Mesenchymal stem cell (in vitro differentiated cells and primary cell): ENCODE data around the gene ROR2.

Experiments
- DNase-seq: peaks from one replicate; pipeline ENCODE4 v3.0.0-alpha.2; 2013
- H2AFZ ChIP-seq: one replicate; pipeline ENCODE4 v1.6.1; 2013; ENCODE audit warnings: low read depth, mild to moderate bottlenecking, control low read depth, inconsistent platforms, low read length, moderate library complexity
- H2AK5ac ChIP-seq: 2 replicates; pipeline ENCODE4 v1.6.1; 2013; ENCODE audit warnings: low read length, moderate library complexity, mild to moderate bottlenecking, inconsistent platforms; ENCODE audit not compliant: severe bottlenecking
- H2BK120ac ChIP-seq: one replicate; pipeline ENCODE4 v1.6.1; 2013; ENCODE audit warnings: low read depth, mild to moderate bottlenecking, inconsistent platforms, low read length, moderate library complexity
- H2BK12ac ChIP-seq, 2 experiments: one replicate each; pipeline ENCODE4 v1.6.1; 2013; ENCODE audit warnings: inconsistent platforms in 2 of 2, low read length in 2 of 2, mild to moderate bottlenecking in 2 of 2, moderate library complexity in 2 of 2, control low read depth in 1 of 2
- H2BK15ac ChIP-seq: one replicate; pipeline ENCODE4 v1.6.1; 2013; ENCODE audit warnings: mild to moderate bottlenecking, low read depth, inconsistent platforms; ENCODE audit not compliant: poor library complexity, severe bottlenecking
- H2BK5ac ChIP-seq: 2 replicates; pipeline ENCODE4 v1.6.1; 2013; ENCODE audit warnings: low read depth, mild to moderate bottlenecking, low read length, control low read depth, inconsistent platforms; ENCODE audit not compliant: poor library complexity, severe bottlenecking
- H3K14ac ChIP-seq, 2 experiments: one replicate each; pipeline ENCODE4 v1.6.1; 2013; ENCODE audit warnings: inconsistent platforms in 2 of 2, low read length in 2 of 2, control low read depth in 1 of 2, mild to moderate bottlenecking in 1 of 2, moderate library complexity in 1 of 2
- H3K18ac ChIP-seq, 2 experiments: one replicate each; pipeline ENCODE4 v1.6.1; 2013; ENCODE audit warnings: inconsistent platforms in 2 of 2, low read length in 2 of 2, control low read depth in 1 of 2, low read depth in 1 of 2, mild to moderate bottlenecking in 1 of 2
- H3K23ac ChIP-seq, 2 experiments: one replicate each; pipeline ENCODE4 v1.6.1; 2013; ENCODE audit warnings: inconsistent platforms in 2 of 2, low read length in 2 of 2, mild to moderate bottlenecking in 2 of 2, moderate library complexity in 2 of 2, control low read depth in 1 of 2
- H3K27ac ChIP-seq: 2 replicates; pipeline ENCODE4 v1.5.1; 2013; ENCODE audit warnings: mild to moderate bottlenecking, moderate library complexity, low read length, control low read depth, inconsistent platforms; ENCODE audit not compliant: poor library complexity, severe bottlenecking
- H3K27me3 ChIP-seq, 2 experiments: 2 replicates each; pipeline versions ENCODE4 v1.6.1 to v1.7.0; 2013; ENCODE audit warnings: low read length in 2 of 2, mild to moderate bottlenecking in 2 of 2, moderate library complexity in 2 of 2, control low read depth in 1 of 2, inconsistent platforms in 1 of 2; ENCODE audit not compliant: control insufficient read depth in 1 of 2, insufficient read depth in 1 of 2
- H3K36me3 ChIP-seq, 2 experiments: 2 replicates each; pipeline versions ENCODE4 v1.6.1 to v1.7.0; 2013; ENCODE audit warnings: low read length in 2 of 2, control low read depth in 1 of 2, inconsistent platforms in 1 of 2, low read depth in 1 of 2, mild to moderate bottlenecking in 1 of 2; ENCODE audit not compliant: insufficient read depth in 2 of 2, control insufficient read depth in 1 of 2
- H3K4ac ChIP-seq, 2 experiments: one replicate each; pipeline ENCODE4 v1.6.1; 2013; ENCODE audit warnings: inconsistent platforms in 2 of 2, low read length in 2 of 2, mild to moderate bottlenecking in 2 of 2, moderate library complexity in 2 of 2, control low read depth in 1 of 2, low read depth in 1 of 2
- H3K4me1 ChIP-seq: 2 replicates; pipeline ENCODE4 v1.6.1; 2013; ENCODE audit warnings: low read depth, low read length, control low read depth; ENCODE audit not compliant: control insufficient read depth, insufficient read depth
- H3K4me2 ChIP-seq: 2 replicates; pipeline ENCODE4 v1.6.1; 2013; ENCODE audit warnings: low read length, mild to moderate bottlenecking, inconsistent platforms; ENCODE audit not compliant: poor library complexity, severe bottlenecking
- H3K4me3 ChIP-seq, 2 experiments: 2 replicates each; pipeline versions ENCODE4 v1.5.1 to v1.7.0; 2013; ENCODE audit warnings: low read length in 2 of 2, mild to moderate bottlenecking in 2 of 2, control low read depth in 1 of 2, low read depth in 1 of 2; ENCODE audit not compliant: insufficient read depth in 1 of 2
- H3K79me1 ChIP-seq: replicated peaks from 2 replicates; pipeline ENCODE4 v1.6.1; 2013; ENCODE audit warnings: mild to moderate bottlenecking, control low read depth, low read length, inconsistent platforms; ENCODE audit not compliant: poor library complexity, severe bottlenecking
- H3K9ac ChIP-seq: 2 replicates; pipeline ENCODE4 v1.7.0; 2013; ENCODE audit warnings: mild to moderate bottlenecking, low read length, moderate library complexity
- H3K9me3 ChIP-seq: 2 replicates; pipeline ENCODE4 v1.7.0; 2013; ENCODE audit warnings: mild to moderate bottlenecking, low read length; ENCODE audit not compliant: control insufficient read depth
- H4K8ac ChIP-seq: one replicate; pipeline ENCODE4 v1.6.1; 2013; ENCODE audit warnings: inconsistent platforms, mild to moderate bottlenecking, low read length, moderate library complexity
- H4K91ac ChIP-seq: one replicate; pipeline ENCODE4 v1.6.1; 2013; ENCODE audit warnings: mild to moderate bottlenecking, low read length, inconsistent platforms
- WGBS: methylation state at CpG from one replicate; pipeline ENCODE4 v1.1.7; 2013; ENCODE audit warnings: mixed read lengths; 5-methylcytosine and 5-hydroxymethylcytosine counted together

The ROR2 gene

GRCh38 chr9:91557327-91557726 is 392.7 kb downstream of the ROR2 start:
- Histone ChIP-seq H3K27me3 (no peaks in the 10 kb centered on the region), H3K9me3 (peaks cover 10% of the 10 kb centered on the region), H4K8ac (no peak overlapping the region), H3K36me3 (no peaks in the 10 kb centered on the region), H2BK5ac (no peak overlapping the region), H3K4me1 (no peaks in the 10 kb centered on the region), H3K27ac (no peak overlapping the region), H3K9ac (no peak overlapping the region), H3K4me2 (no peak overlapping the region), H3K14ac (no peak overlapping the region), H2BK15ac (no peak overlapping the region), H3K4ac (no peak overlapping the region), H4K91ac (no peak overlapping the region), H2BK12ac (no peak overlapping the region), H2BK120ac (no peak overlapping the region), H3K4me3 (no peak overlapping the region), H3K79me1 (no peaks in the 10 kb centered on the region), H2AFZ (no peak overlapping the region), H3K23ac (no peak overlapping the region), H2AK5ac (no peak overlapping the region), H3K18ac (no peak overlapping the region)
- WGBS = 80% methylated on average over 1 of the region's 2 CpGs
- DNase-seq = no peak

GRCh38 chr9:91555132-91555531 is 394.9 kb downstream of the ROR2 start:
- DNase-seq = no peak
- Histone ChIP-seq H3K36me3 (no peaks in the 10 kb centered on the region), H2AFZ (no peak overlapping the region), H3K4me1 (no peaks in the 10 kb centered on the region), H4K8ac (no peak overlapping the region), H3K4ac (no peak overlapping the region), H4K91ac (no peak overlapping the region), H3K18ac (no peak overlapping the region), H3K27me3 (no peaks in the 10 kb centered on the region), H2BK12ac (no peak overlapping the region), H3K14ac (no peak overlapping the region), H3K4me2 (no peak overlapping the region), H3K23ac (no peak overlapping the region), H2BK120ac (no peak overlapping the region), H3K79me1 (no peaks in the 10 kb centered on the region), H2BK15ac (no peak overlapping the region), H3K9ac (no peak overlapping the region), H2BK5ac (no peak overlapping the region), H3K9me3 (peaks cover 10% of the 10 kb centered on the region), H3K4me3 (no peak overlapping the region), H3K27ac (no peak overlapping the region), H2AK5ac (no peak overlapping the region)
- WGBS = no CpG with 5 or more reads among the region's 2 CpGs

- 65% methylated on average over 5 of the region's 5 CpGs for WGBS
- Histone ChIP-seq H3K14ac (no peak overlapping the region), H4K91ac (no peak overlapping the region), H2BK120ac (no peak overlapping the region), H3K4ac (no peak overlapping the region), H2BK15ac (no peak overlapping the region), H3K36me3 (no peaks in the 10 kb centered on the region), H3K9ac (no peak overlapping the region), H3K27me3 (no peaks in the 10 kb centered on the region), H3K23ac (no peak overlapping the region), H3K18ac (no peak overlapping the region), H3K9me3 (peaks cover 2% of the 10 kb centered on the region), H2AK5ac (no peak overlapping the region), H3K4me1 (peaks cover 6% of the 10 kb centered on the region), H4K8ac (no peak overlapping the region), H3K4me2 (no peak overlapping the region), H3K4me3 (no peak overlapping the region), H3K79me1 (no peaks in the 10 kb centered on the region), H3K27ac (no peak overlapping the region), H2BK5ac (no peak overlapping the region), H2AFZ (no peak overlapping the region), H2BK12ac (no peak overlapping the region)
- DNase-seq = no peak
Observed at GRCh38 chr9:91549177-91549576, 400.9 kb downstream of the ROR2 start.

GRCh38 chr9:91547081-91547480 is 402.9 kb downstream of the ROR2 start:
- Histone ChIP-seq H3K4me2 (no peak overlapping the region), H2BK12ac (no peak overlapping the region), H3K79me1 (no peaks in the 10 kb centered on the region), H4K91ac (no peak overlapping the region), H3K9ac (no peak overlapping the region), H2AK5ac (no peak overlapping the region), H4K8ac (no peak overlapping the region), H3K9me3 (no peaks in the 10 kb centered on the region), H3K36me3 (no peaks in the 10 kb centered on the region), H3K4me1 (peaks cover 6% of the 10 kb centered on the region), H3K23ac (no peak overlapping the region), H3K4me3 (no peak overlapping the region), H2BK15ac (no peak overlapping the region), H2AFZ (no peak overlapping the region), H3K27ac (peak overlapping the region; percentile 19), H3K14ac (no peak overlapping the region), H3K27me3 (no peaks in the 10 kb centered on the region), H2BK5ac (no peak overlapping the region), H2BK120ac (no peak overlapping the region), H3K4ac (no peak overlapping the region), H3K18ac (no peak overlapping the region)
- WGBS = 98% methylated on average over 2 of the region's 2 CpGs
- no peak for DNase-seq
